ENCODE results near the gene FRAS1.

Gene FRAS1

GRCh38 chr4:78585633-78586032 is 528.5 kb downstream of the FRAS1 start:
- DNase-seq (ENCODE audit: low spot score): no peak

DNA sequence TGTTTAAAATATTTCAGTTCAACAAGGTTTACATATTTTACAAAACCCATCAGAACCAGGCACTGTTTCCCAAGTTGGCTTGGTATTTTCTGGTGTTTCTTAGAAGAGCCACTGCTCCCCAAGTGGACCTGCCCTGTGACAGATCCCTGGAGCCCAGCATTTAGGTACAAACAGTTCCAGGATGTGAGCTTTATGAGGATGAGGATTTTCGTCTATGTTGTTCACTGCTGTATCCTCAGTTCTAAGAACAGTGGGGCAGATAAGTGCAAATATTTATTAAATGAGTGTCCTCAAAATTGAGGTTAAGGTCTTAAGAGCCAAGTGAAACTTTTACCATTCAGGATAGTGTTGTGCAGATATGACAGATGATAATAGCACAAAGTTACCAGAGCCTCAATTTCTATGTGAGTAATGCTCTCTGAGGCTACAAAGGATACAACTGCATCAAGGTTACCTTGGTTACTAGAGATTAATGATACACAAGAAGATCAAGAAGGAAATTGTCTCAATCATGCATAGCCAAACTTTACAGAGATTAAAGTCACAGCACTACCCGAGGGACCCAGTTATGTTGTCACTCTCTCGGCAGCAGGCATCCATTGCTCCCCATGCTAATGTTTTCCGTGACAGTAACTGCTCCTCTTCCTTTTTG is 531.9 kb downstream of the FRAS1 start:
- no peak for DNase-seq (ENCODE audit: low spot score)

GRCh38 chr4:78591404-78591803 is 534.3 kb downstream of the FRAS1 start:
- DNase-seq (ENCODE audit: low spot score): no peak

DNA sequence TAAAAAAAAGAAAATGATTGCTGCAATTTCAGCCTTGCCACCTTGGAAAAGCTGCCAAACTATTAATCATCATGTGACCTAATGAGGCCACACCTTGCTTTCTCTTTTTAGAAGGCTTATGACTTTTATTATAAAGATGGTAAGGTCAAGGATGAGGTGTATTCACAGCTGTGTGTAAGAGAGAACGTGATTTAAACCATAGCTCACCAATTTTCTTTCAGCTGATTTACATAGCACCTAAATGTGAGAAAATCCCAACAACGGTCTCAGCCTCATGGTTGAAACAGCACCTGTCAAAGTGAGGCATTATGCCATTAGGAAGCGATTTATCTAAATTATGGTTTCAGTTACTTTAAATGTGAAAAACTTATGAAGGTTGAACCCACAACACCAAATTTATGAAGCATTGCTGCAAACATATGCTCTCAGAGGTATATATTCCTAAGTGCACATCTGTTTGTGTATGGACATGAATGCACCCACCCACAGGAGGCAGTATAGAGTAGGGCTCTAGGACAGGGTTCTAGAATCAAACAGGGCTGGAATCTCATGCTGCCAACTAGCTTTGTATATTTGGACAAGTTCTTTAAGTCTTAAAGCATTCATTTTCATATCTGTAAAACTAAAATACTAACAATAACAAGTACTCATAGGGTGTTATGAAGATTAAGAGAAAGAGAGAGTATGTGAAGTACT is 535.1 kb downstream of the FRAS1 start:
- DNase-seq (ENCODE audit: low spot score): no peak
